HG02970 (cell line): ENCODE results near the gene ARFIP1.
"Not testable (repeated sequence)": the region's sequence is repeated elsewhere in the genome, so short reads cannot be mapped to it uniquely, and the experiment has no call there.

Experiments
- ATAC-seq: cut with Tn5 transposase; IDR thresholded peaks from one replicate; pipeline ENCODE4 v1.9.1; 2021; ENCODE audit warnings: mild to moderate bottlenecking, moderate library complexity, moderate number of reproducible peaks; ENCODE audit not compliant: unreplicated experiment, low FRiP score

ARFIP1 gene

DNA sequence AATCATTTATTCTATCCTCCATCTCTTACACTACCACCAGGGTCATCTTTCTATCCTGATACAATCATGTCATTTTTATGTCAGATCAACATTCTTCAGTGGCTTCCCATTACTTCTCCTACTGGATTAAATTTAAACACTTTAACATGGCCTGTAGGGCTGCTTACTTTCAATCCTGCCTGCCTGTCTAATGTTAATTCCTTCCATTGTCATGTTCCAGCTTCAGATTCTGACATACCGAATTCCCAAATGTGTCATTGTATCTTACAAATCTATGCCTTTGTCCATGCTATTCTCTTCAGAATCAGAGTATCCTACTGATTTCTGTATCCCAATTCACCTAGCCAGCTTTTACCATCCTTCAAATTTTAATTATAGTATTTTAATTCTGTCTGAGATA is 106.4 kb downstream of the ARFIP1 start:
- ATAC-seq: no peak

DNA sequence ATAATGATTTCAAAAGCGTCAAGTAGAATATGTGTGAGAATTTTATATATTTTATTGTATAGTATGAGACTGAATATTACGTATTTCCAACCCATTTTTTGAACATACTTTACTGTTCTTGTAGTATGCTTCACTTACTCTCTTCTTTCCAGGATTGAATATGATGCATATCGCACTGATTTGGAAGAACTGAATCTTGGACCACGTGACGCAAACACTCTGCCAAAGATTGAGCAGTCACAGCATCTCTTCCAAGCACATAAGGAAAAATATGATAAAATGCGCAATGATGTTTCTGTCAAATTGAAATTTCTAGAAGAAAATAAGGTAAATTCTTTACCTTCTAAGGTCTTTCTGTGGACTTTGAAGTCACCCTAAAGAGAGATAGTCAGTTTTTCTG is 108.2 kb downstream of the ARFIP1 start:
- ATAC-seq: no peak

DNA sequence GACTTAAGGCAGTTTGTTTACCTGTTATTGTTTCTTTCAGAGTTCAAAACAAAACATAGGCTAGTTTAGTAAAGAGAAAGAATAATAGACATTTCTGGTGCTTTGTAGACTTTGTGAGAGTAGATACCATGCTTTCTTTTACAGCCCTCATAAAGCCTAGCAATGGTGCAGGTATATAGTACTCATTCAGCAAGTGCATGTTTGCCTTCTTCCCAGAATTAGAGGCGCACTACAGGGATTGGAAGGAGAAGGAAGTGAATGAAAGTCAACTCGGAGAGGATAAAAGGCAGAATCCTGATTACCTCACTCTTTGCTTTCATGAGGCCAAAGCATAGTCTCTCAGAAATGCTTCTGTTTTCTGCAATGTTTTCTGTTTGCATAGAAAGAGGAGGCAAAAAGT is 113.2 kb downstream of the ARFIP1 start:
- no peak for ATAC-seq

GRCh38 chr4:152894673-152895072 is 114.9 kb downstream of the ARFIP1 start:
- ATAC-seq: no peak

DNA sequence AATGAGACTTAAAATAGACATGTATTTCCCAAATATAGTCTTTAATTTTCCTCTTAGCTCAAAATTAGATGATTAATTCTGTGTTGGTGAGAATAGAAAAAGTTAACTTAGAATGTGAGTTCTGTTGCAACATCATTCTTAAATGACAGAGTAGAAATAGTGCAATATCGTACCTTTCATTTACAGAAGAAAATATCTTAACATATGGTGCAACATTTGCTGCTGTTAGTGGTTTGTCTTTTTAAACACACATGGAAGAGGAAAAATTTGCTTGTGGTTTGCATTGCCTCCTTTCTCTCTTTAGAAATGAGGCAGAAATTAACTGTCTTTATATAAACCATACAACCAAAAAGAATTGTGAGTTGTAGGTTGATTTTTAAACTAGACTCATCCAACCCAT is 117.1 kb downstream of the ARFIP1 start:
- no peak for ATAC-seq

- ATAC-seq: not testable (repeated sequence)
These were observed 118.4 kb downstream of the ARFIP1 start for GRCh38 chr4:152898133-152898532.

DNA sequence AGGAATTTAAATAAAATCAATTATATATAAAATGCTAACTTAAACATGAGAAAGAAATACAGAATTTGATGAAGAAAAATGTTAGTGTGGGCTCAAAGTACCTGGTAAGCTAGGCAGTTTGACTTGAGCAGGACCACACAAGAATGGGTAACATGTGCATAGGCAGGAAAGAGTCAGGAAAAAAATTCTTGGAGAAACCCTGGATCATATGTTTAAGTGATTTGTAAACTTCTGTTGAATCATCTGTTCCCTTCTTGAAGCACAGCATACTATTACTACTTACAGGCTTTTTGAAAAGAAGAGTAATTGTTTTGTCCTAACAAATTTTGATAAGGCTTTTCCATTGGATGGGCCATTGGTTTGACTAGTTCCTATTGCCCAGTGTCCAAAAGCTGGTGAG is 118.9 kb downstream of the ARFIP1 start:
- no peak for ATAC-seq

- ATAC-seq: no peak
These were observed 120.6 kb downstream of the ARFIP1 start for GRCh38 chr4:152900395-152900794.

DNA sequence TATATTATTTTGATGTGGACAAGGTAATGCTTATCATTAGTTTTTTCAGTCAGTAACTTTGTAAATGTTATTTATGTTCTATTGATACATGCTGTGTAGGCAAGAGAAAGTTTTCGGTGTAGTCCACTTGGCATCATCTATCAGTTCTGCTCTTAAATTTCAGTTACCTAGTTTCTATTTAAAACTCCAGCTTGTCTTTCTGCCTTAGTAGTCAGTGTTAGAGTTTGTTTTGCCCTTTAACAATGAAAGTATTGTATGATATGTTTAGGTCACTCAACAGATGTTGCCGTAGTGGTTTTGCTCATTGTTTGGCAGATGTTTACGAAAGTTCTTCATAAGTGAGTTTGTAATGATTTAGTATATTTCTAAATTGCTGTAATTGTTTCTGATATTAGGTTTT is 121.5 kb downstream of the ARFIP1 start:
- no peak for ATAC-seq

DNA sequence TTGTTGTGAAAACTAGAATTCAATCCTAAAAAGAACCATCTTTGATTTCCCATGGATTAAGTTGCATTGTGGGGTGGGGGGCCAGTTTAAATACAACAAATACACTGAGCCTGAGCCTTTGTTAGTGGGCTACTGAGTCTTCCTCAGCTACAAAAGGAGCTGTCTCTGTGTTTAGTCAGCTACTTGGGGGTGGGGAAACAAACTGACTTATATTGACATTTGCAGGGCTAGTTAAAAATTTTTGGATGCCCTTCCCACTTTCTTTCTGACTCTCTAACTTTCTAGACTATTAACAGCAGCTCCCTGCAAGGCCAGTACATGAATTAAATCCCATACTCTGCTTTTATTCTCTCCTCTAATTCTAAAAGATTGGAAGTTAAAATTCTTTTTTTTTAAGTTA is 123.9 kb downstream of the ARFIP1 start:
- ATAC-seq: no peak

DNA sequence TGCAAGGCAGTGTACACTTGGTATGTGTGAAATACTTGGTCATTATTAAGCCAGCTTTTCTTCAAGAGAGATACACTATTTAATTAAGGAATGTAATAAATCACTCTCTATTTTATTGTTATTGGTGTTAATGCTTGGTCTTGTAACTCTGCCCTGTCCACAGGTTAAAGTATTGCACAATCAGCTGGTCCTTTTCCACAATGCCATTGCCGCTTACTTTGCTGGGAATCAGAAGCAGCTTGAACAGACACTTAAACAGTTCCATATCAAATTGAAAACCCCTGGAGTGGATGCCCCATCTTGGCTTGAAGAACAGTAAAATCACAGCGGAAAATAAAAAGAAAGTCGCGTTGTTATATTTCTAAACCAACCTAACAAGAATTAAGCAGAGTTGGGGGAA is 130.1 kb downstream of the ARFIP1 start:
- no peak for ATAC-seq

- ATAC-seq: no peak
These were observed 130.8 kb downstream of the ARFIP1 start for GRCh38 chr4:152910521-152910920.

DNA sequence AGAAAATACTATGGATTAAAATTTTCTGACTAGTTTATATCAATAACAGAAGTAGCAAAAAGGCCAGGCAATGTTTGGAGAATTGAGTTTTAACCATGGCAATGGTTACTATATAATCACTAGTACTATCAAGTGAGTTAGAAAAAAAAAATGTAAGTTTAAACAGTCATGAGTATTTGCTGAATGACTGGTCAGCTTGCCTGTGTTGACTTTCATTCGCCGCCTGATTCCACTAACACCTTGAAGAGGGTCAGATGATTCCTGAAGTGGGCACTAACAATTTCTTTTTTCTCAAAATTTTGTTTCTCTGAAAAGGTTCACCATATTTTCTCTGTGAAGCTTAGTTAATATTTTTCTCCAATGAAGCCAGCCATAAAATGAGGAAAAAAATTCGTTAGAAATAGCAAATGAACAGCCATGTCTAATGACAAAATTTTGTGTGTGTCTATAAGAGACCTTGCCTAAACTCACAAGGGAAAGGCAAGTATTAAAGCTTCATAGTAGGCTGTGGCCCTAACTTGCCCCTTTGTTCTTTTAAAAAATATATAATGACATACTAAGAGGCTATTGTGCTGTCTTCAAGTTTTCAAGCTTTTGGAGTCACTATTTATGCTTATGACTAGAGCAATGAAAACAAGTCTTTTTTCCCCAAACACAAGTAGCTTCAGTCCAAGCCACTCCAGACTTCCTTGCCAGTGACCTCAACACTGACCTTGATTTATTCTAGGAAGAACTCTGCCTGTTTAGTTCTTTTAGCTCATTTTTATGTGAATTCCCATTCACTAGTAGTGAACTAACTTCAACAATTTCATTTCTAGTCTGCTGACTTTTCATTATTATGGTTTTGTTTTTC is 138.0 kb downstream of the ARFIP1 start:
- ATAC-seq: no peak

DNA sequence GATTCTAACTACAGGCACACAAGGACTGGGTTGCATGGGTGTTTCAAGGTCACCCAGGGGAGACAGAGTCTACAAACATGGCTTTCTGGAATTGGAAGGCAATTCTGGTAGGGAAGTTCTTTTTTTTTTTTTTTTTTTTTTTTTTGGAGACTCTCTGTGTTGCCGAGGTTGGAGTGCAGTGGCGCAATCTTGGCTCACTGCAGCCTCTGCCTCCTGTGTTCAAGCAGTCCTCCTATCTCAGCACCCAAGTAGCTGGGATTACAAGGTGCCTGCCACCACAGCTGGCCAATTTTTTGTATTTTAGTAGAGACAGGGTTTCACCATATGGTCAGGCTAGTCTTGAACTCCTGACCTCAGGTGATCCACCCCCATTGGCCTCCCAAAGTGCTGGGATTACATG is 140.1 kb downstream of the ARFIP1 start:
- no peak for ATAC-seq

GRCh38 chr4:152920768-152921167 is 141.0 kb downstream of the ARFIP1 start:
- ATAC-seq: no peak

DNA sequence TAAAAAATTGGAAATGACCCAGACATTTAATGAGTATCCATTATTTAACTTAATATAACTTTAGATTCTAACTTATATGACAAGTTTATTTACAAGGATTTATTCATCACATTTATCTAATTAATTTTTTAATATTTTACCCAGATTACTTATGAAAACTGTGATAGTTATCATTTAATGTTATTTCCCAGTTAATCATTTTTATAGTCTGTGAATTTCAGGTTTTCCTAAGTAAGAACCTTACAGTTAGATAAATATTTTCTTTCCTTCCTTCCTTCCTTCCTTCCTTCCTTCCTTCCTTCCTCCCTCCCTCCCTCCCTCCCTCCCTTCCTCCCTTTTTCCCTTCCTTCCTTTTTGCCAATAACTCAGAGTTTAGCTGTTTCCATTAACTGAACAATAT is 141.5 kb downstream of the ARFIP1 start:
- ATAC-seq: no peak

DNA sequence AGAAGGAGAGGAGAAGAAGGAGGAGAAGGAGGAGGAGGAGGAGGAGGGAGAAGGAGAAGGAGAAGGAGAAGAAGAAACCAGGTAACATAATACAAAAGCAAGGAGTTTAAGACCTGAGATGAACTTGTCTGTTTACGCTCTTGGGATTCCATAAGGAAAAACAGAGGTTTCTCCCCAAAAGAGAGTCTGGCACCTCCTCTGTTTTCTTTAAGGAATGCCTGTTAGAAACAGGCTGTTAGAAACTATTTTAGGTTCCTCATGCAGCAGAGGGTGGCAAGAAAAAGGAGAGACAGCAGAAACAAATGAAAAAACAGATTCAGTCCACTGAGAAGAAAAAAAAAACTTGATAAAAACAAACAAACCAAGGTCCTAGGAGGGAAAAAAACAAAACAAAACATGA is 146.1 kb downstream of the ARFIP1 start:
- no peak for ATAC-seq

- ATAC-seq: no peak
These were observed 147.2 kb downstream of the ARFIP1 start for GRCh38 chr4:152926959-152927358.

DNA sequence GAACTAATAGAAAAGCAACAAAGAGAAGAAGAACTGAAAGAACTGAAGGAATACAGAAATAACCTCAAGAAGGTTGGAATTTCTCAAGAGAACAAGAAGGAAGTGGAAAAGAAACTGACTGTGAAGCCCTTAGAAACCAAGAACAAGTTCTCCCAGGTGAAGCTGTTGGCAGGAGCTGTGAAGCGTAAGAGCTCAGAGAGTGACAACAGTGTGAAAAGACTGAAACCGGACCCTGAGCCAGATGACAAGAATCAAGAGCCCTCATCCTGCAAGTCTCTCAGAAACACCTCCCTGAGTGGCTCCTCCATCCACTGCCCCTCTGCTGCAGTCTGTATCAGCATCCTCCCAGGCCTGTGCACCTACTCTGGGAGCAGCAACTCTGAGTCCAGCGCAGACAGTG is 148.0 kb downstream of the ARFIP1 start:
- ATAC-seq: no peak

DNA sequence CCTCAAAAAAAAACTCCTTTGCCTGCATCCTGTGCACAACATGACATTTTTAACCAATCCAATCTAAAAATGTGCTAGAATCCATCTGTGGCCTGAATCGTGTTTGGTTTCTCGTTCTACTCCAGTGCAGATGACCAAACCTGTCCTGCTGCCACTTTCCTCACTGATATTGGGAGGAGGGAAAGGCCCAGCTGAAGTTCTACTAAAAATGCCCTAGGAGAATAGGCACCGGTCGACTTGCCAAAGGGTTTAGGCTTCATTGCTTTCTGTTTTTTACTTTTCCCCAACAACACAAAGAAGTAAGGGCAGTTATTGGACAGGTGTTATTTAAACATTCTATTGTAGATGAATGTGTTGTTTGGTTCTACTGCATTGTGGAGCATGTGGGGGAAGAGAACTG is 148.5 kb downstream of the ARFIP1 start:
- ATAC-seq: no peak

- ATAC-seq: no peak
These were observed 150.1 kb downstream of the ARFIP1 start for GRCh38 chr4:152929888-152930287.

- no peak for ATAC-seq
These were observed 155.4 kb downstream of the ARFIP1 start for GRCh38 chr4:152935143-152935542.
